Mesodermal cell (in vitro differentiated cells): ENCODE measurements around the gene OR2V1.

Experiments used
- H3K27ac ChIP-seq: 2 replicates; pipeline ENCODE4 v1.7.0; 2013; ENCODE audit warnings: mild to moderate bottlenecking, low read depth, low read length, moderate library complexity; ENCODE audit not compliant: severe bottlenecking
- H3K36me3 ChIP-seq: 2 replicates; pipeline ENCODE4 v1.7.1; 2013; ENCODE audit warnings: mild to moderate bottlenecking, low read length, moderate library complexity; ENCODE audit not compliant: control insufficient read depth, insufficient read depth
- H3K4me1 ChIP-seq: one replicate; pipeline ENCODE4 v1.7.1; 2013; ENCODE audit warnings: mild to moderate bottlenecking, low read length; ENCODE audit not compliant: insufficient read depth, control insufficient read depth, poor library complexity, severe bottlenecking
- H3K4me3 ChIP-seq: 2 replicates; pipeline ENCODE4 v1.7.0; 2013; ENCODE audit warnings: low read length, control low read depth, mild to moderate bottlenecking; ENCODE audit not compliant: insufficient read depth, poor library complexity, severe bottlenecking; ENCODE audit errors: extremely low read depth
- H3K9me3 ChIP-seq: 2 replicates; pipeline ENCODE4 v1.7.1; 2013; ENCODE audit warnings: mild to moderate bottlenecking, low read length, moderate library complexity; ENCODE audit not compliant: control insufficient read depth
- WGBS, 2 experiments: methylation state at CpG; one replicate each; pipeline ENCODE4 v1.1.5; 2013; ENCODE audit warnings: missing lambda C conversion rate in 2 of 2; ENCODE audit not compliant: insufficient coverage in 2 of 2; 5-methylcytosine and 5-hydroxymethylcytosine counted together

OR2V1 gene

DNA sequence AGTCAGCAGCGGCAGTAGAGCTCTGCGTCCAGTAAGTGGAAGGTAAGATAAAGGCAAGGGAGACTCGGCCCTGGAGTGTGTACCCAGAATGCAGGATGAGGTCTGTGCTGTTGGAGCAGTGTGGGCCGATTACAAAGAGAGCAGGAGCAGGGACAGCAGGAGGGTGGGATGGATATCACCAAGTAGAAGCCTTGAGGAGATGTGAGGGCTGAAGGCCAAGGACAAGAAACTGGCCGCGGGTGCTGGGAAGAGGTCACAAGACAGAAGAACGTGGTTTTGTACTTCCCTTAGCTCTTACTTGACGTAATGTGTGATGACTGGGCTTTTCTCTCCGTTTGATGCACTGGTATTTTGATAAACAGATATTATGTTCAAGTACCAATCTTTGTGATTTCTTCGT, 43.7 kb downstream of the OR2V1 start:
- WGBS, 2 experiments, result 85 to 89% methylated on average over 8 of the region's 10 CpGs
- Histone ChIP-seq H3K36me3 (no peaks in the 10 kb centered on the region), H3K4me3 (no peak overlapping the region), H3K9me3 (no peaks in the 10 kb centered on the region), H3K27ac (no peak overlapping the region), H3K4me1 (no peaks in the 10 kb centered on the region)

DNA sequence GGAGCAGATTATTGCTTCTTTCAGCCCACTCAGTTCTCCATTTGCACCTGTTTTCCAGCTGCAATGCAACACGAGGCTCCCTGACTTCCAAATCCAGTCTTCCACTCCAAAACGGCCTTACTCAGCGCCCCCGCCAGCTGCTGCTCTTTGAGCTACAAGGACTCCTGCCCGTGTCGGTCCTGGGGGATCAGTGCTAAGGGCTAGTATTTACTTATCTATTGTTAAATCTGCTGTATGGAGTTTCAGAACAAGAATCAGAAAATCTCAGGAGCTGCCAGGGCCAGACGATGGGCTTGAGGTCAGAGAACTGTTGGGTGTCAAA, 44.1 kb downstream of the OR2V1 start:
- WGBS, 2 experiments, result 74 to 80% methylated on average over 2 to 4 of the region's 7 CpGs
- H3K4me3 ChIP-seq, result no peak overlapping the region
- no peaks in the 10 kb centered on the region for H3K4me1 ChIP-seq
- no peak overlapping the region for H3K27ac ChIP-seq
- H3K9me3 ChIP-seq, result no peaks in the 10 kb centered on the region
- no peaks in the 10 kb centered on the region for H3K36me3 ChIP-seq

- WGBS, 2 experiments, result 68 to 86% methylated on average over 10 to 11 of the region's 17 CpGs
- Histone ChIP-seq H3K4me3 (no peak overlapping the region), H3K27ac (no peak overlapping the region), H3K9me3 (no peaks in the 10 kb centered on the region), H3K36me3 (no peaks in the 10 kb centered on the region), H3K4me1 (no peaks in the 10 kb centered on the region)
Observed at GRCh38 chr5:181086026-181086883, 44.7 kb downstream of the OR2V1 start.

GRCh38 chr5:181084621-181085195, 46.3 kb downstream of the OR2V1 start:
- WGBS, 2 experiments, result 80 to 82% methylated on average over 18 of the region's 18 CpGs
- H3K36me3 ChIP-seq, result no peaks in the 10 kb centered on the region
- H3K4me1 ChIP-seq, result no peaks in the 10 kb centered on the region
- H3K9me3 ChIP-seq, result no peaks in the 10 kb centered on the region
- no peak overlapping the region for H3K27ac ChIP-seq
- no peak overlapping the region for H3K4me3 ChIP-seq

GRCh38 chr5:181081989-181082388, 49.0 kb downstream of the OR2V1 start:
- no peak overlapping the region for H3K27ac ChIP-seq
- no peak overlapping the region for H3K4me3 ChIP-seq
- H3K36me3 ChIP-seq, result no peaks in the 10 kb centered on the region
- no peaks in the 10 kb centered on the region for H3K9me3 ChIP-seq
- no peaks in the 10 kb centered on the region for H3K4me1 ChIP-seq

- Histone ChIP-seq H3K36me3 (no peaks in the 10 kb centered on the region), H3K4me3 (no peak overlapping the region), H3K9me3 (peaks cover 14% of the 10 kb centered on the region), H3K4me1 (no peaks in the 10 kb centered on the region), H3K27ac (no peak overlapping the region)
Observed at GRCh38 chr5:181076920-181077319, 54.0 kb downstream of the OR2V1 start.
